ENCODE results near the gene LAMTOR1.

LAMTOR1 gene

DNA sequence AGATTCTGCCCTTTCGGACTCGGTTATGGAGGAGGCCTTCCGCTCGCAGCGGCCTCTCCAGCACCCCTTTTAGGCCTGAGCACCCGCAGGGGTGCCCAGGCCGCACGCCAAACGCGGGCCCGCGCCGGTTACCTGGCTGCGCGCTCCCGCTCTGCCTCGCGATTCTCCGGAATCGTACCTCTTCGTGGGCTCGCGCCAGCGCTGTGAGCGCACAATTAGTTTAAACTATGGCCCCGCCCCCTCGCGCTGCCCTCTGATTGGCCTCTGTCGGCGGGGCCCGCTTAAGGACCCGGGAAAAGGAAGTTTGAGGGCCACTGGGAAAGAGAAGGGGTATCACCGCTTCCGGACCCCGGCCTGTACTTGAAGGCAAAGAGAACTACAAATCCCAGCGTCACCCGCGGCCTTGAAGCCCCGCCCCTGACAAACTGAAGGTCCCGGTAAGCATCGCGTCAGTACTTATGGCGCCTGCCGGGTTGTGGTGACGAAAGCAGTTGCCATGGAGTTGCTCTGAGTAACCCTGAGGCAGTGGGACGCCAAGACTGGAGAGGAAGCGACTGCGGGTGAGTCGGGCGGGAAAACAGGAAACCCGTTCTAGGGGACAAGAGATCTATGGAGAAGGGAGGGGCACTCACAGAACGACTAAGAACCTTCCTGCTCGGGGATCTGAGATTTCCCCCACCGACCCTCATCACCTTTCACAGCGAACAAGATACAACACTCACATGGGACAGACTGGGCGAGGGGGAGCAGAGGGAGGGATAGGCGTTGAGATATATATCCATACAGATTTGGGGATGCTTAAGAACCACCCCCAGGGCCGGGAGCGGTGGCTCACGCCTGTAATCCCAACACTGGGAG, 22.5 kb downstream of the LAMTOR1 start, which contains the start of the genes LRRC51 and NUMA1:
Gene LRRC51 (plus strand): TSS at position 525 of the 858 bp plus-strand sequence. CDS start 8,234 bp downstream, outside the sequence.
Gene NUMA1 (minus strand): TSS at position 217 of the 858 bp plus-strand sequence. CDS start 44,599 bp downstream, outside the sequence.
- DNase-seq, result peak; percentile 99

DNA sequence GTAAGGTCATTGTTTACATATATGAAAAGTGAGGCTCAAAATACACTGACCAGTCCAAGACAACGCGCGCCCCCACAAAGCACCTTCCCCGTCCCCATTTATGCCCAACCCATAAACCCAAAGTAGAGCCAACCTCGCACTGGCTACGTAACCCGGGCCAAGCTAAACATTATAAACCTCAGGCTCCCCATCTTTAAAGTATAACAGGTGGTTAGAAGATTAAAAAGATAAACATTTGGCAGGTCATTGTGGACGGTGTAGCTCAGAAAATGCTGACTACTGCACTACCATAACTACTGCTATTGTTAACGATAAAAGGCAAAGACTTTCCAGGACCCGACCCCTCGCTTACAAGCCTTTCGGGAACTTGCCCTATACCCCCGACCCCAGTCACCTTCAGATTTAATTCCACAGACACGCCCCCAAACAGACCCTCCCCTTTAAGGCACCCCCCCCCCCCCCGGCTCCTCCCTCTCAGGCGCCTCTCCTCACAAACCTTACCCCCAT, 23.2 kb downstream of the LAMTOR1 start:
- DNase-seq, result no peak

DNA sequence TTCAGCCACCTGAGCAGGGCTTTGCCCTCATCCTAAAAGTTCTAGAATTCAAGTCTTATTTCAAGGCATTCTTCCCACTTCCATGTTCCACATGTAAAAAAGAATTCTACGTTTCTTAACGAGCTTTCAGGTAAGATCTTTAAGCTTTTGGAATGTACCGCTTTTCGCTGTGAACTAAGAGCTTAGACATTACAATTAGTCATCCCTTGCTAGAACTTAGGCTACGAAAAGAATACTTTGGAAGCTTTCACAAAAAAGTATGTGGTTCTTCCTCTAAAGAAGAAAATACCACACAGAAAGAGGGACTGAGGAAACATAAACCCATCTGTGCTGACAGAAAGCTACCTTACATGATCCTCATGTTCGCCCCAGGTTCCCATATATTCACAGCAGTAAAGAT, 24.6 kb downstream of the LAMTOR1 start:
- no peak for DNase-seq

DNA sequence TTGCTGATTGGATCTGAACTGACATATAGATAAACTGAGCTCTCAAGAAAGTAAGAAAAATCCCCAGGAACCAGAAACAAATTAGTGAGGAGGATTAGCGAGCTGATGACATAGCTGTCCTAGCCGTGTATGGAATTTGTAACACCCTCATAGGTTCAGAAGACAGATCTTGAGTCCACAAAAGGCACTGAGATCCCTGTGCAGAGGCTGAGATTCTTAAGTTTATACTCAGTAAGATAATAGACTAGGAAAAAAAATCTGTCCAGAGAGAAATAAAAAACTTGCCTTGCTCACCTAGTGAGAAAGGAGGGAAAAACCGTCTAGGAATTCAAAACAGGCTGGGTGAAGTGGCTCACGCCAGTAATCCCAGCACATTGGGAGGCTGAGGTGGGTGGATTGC, 27.3 kb downstream of the LAMTOR1 start:
- DNase-seq, result no peak

DNA sequence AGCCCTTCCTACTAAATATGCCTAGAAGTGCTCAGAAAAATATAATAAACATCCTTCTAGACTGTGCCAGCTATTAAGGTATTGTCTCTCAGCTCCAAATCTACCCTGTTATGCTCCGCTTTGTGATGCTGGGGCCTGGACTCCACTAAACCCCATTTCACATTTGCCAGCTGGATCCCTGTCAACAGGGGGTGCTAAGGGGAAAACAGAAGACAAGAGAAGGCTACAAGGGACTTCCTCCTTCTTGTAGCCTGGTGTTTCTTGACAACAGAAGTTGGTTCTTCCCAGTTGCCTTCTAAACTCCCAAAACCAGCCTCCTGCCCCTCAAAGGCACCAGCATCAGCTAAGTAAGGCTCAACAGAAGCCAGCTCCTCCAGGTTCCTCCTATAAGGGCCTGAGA, 28.0 kb downstream of the LAMTOR1 start:
- DNase-seq, result no peak

DNA sequence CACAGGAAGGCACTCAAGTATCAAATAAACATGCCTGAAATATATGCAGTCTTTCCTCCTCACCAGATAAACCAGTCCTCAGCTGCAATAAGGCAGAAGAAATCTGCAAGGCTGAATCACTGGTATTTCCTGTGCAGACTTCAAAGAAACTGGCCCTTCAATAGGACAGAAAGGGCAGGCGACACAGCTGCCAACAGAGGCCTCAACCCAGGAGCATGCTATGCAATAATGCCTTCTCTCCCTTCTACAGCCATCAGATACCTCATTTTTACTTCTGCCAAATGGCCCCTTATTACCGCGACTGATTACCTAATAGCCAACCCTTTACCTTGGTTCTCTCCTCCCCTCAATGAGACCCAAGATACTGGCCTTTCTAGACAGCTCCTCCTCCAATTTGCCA, 30.7 kb downstream of the LAMTOR1 start:
- no peak for DNase-seq

DNA sequence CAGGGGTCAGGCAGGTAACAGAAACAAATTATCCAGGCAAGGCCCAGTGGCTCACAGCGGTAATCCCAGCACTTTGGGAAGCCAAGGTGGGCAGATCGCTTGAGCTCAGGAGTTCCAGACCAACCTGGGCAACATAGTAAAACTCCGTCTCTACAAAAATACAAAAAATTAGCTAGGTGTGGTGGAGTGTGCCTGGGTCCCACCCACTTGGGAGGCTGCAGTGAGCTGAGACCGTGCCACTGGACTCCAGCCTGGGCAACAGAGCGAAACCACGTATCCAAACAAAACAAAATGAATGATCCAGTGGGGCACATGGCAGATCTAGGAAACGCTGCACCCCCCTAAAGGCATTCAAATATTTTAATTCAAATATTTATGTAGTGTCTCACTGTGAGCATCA, 32.6 kb downstream of the LAMTOR1 start:
- DNase-seq, result no peak

DNA sequence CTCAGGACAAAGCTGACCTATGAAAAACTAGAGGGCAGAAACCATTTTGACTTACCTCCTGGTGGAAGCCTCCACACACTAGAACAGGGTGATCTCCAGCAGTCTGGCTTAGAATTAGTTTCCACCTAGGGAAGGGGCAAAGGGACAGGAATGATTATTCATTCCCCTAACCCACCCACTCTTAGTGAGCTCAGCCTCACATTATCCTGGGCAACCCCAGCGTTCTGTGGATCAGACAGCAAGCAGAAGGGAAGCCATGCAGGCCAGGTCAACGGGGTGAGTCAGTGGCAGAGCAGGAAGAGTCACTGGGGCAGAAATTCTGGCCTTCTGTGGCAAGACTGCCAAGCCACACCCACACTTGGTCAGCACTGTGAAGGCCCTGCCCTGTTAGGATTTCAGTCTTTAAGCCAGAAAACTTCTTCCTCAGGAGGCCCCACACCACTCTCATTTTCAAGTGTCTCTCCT, 33.3 kb downstream of the LAMTOR1 start:
- peak; percentile 48 for DNase-seq

DNA sequence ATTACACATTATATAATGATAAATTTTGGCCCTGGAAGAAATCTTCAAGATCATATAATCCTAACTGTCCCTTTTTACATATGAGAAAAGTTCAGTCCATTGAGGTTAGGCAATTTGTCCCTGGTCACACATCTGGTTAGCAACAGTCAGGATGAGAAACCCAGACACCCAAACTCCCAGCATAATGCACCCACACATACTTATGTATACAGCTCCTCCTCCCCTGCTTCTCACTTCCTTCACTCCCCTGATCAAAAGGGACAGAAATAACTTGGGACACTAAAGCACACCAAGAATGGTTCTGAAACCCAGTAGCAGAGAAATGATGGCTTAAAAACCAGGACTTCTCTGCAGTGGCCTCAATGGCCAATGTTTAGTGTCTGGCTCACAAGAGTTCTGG, 33.9 kb downstream of the LAMTOR1 start:
- DNase-seq, result no peak

DNA sequence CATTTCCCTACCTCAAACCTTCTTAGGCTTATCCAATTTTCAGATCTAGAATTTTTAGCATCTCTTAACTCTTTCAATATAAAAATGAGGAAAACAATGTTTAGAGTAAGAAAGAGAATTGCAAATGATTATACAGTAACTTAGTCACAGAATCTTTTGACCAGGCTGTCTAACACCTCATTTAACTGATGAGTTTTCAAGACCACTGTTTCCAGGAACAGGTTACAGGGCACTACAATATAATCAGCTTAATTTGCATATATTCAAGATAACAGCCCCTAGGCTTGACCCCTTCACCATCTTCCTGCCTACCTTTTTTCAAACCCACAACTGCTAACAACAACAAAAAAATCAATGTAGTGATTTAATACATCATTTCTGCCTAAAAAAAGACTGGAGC, 35.4 kb downstream of the LAMTOR1 start:
- no peak for DNase-seq

DNA sequence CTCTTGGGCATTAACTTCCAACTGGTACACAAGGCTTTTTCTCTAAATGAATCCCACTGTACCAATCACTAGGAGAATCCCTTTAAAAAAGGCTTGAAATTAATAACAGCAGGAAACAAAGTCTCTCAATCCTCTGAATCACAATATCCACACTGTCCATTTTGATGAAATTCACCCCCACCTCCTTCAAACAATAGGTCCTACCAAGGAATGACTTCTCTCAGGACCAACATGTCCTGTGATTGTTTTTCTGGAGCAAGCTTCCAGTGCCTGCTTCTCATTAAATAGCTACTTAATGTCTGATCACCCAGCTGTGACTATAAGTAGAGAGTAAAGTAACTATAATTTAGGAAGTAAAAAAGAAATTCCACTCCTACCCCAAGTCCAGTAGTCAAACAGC, 35.8 kb downstream of the LAMTOR1 start:
- DNase-seq, result no peak

DNA sequence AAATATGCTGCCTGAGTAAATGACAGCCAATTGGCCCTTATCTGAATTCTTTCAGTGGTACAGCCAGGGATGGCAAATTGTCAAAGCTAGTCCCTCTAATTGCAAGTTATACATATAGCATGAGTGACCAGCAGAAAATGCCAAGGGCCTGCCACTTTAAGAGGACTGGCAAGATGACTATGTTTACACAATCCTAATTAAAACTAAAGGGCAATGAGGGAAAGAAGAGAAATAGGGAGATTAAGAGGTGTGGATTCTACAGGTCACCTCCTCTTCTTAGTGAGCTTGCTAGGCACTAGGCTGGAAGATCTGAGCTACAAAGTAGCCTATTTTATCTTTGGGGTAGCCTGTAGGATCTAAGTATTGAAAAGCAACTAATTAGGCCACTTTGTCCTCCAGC, 36.2 kb downstream of the LAMTOR1 start:
- no peak for DNase-seq

DNA sequence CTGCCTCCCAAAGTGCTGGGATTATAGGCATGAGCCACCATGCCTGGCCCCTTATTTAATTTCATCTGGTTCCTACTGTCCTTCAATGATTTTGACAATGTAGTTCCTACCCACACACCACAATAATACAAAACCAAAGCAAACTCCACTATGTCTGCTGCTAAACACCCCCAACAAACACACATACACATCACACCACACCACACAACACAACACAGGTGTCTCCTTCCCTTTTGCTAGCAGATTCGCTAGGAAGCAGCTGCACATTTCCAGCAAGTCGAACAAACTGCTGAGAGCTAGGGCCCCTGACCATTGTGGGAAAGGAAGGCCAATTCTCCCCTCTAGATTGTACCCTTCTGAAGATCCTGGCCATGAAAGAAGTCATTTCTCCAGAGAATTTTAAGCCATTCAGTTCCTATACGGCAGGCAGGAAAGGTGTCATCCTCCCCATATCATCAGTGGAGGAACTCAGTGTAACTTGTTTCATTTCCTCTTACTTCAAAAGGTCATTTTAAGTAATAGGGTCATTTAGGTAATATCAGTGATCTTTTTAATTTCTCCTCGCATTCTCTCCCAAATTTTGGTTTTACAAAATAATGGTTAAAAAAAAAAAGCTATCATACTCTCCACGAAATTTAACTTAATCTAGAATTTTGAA, 41.2 kb downstream of the LAMTOR1 start:
- DNase-seq, result no peak

DNA sequence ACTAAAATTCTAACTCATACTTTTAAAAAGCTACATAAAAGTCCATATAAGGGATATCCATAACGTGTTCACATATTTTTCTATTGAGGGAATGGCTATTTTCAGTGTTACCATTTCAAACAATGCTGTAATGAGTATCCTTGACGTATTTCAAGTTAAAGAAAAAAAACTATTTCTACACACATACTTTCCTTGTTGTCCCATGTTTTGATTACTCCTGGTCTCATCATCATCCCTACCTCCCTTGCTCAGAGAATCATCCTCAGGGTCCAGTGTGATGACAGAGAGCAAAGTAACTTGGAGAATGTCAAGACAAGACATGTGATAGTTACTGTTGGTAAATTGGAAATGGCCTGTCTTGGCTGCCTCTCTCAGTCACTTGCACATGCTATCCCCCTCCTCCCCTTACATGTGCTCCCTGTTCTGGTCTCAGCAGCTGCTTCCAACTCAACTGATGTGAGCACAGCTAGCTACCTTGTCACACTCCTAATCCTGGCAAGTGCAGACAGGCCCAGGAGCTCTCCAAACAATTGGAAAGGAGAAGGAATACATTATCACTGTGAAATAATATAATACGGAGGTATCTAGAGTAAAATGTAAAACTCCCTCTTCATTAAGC, 44.6 kb downstream of the LAMTOR1 start:
- DNase-seq, result no peak

DNA sequence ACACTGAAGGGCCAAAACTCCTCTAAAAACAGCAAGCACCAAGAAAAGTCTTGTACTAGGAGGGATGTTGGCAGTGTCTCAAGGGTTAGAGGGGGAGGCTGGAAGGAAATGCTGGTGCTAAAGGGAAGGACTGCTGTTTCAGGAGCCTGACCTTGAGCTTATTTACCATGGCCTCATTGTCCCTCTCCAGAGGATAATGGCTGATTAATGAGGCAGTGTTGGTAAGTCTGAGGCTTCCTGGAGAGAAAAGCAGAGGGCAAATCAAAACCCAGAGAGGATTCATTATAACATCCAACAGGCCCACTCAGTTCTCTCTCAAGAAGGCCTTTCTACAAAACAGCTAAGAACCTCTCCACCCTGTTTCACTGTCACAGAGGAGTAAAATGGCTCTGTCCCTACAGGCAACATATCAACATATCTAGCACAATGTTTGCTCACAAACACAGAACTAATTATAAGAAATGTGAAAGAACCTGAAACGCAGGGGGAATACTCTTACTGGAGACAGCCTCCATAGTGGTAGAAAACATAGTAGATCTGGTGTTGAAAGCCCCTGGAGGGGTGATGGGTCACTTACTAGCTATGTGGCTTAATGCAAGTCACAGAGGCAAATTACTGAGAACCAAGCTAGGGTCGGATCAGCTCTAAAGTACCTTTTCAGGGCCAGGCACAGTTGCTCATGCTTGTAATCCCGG, 54.2 kb downstream of the LAMTOR1 start:
- DNase-seq, result no peak

All from NK-92 treated with Interleukin-12 subunit alpha and Interleukin-12 subunit beta, amount 100 ng/mL, for 24 hours (cell line).